Stimulated activated CD4-positive, alpha-beta T cell treated with anti-CD3 and anti-CD28 coated beads, Interleukin-2, amount 100 ng/mL, for 4 hours (primary cell): Measurements from ENCODE around the gene ACTMAP.
"Not testable (repeated sequence)": the region's sequence is repeated elsewhere in the genome, so short reads cannot be mapped to it uniquely, and the experiment has no call there.

Source experiments
- DNase-seq: peaks from one replicate; pipeline ENCODE4 v3.0.0-alpha.2; 2020; ENCODE audit warnings: low read depth

Gene ACTMAP

DNA sequence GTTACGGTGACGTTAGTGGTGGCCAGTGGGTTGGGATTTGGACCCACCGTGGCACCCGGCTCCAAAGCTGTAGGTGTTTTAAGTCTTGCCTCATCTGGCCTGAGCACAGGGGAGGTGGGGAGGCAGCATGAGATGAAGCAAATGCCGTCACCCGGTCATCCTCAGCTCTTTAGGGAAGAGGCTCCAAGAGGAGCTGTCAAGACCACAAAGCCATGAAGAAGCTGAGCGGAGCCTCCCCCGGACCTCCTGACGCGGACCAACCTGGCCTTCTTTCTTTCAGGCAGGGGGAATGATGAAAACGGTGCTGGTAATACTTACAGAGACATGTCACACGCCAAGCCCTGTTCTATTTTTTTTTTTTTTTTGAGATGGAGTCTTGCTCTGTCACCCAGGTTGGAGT is 7.4 kb downstream of the ACTMAP start:
- DNase-seq: no peak

DNA sequence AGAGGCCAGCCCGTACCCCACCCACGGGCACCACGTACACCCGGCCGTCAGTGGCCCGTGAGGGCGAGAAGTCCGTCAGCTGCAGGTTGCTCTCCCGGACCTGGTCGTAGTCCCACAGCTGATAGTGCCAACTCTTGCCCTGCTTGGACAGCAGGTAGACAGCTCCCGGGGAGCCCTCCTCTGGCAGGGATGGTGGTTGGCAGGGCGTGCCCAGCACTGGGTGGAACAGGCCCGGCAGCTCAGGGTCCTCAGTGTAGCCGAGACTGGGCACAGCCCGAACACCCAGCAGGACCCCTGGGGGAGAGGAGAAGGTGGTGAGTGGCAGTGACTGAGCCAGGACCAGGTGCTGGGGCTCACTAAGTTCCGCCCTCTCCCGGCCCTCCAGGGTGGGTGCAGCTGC is 7.8 kb downstream of the ACTMAP start:
- no peak for DNase-seq

DNA sequence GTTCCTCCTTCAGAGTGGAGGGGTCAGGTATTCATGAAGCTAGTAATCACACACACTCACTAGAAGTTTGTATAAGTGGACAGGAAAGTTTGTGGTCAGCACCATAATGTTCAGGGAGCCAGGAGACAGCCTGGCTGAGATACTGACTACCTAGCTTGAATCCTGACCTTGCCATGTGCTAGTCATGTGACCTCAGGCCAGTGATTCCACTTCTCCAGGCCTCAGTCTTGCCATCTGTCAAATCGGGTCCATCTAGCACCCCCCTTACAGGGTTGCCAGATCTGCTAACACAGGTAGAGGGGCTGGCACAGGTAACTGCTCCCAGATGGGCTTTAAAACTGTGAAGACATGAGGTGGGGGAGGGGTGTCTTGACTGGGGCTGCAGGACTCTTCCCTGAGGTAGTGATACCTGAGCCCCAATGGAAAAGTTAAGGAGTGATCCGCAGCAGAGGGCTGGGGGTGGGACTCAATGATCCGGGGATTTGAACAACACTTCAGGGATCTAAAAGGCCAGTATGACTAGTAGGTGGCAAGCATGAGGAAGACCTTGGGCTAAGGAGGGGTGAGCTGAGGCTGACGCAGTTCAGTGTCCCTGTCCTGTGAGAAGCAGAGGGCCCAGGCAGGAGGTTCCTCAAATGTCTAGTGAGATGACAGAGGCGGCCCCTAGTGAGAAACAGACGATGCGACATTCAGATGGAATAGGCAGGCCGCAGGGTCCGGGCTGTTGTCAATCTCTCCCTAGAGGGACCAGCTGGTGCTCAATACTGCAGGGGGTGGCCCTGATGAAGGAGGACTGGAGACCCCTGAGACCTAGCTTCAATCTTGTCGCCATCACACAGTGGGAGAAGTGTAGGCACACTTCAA is 8.5 kb downstream of the ACTMAP start:
- DNase-seq: no peak

- no peak for DNase-seq
Observed at GRCh38 chr19:40740747-40741146, 9.5 kb downstream of the ACTMAP start.

DNA sequence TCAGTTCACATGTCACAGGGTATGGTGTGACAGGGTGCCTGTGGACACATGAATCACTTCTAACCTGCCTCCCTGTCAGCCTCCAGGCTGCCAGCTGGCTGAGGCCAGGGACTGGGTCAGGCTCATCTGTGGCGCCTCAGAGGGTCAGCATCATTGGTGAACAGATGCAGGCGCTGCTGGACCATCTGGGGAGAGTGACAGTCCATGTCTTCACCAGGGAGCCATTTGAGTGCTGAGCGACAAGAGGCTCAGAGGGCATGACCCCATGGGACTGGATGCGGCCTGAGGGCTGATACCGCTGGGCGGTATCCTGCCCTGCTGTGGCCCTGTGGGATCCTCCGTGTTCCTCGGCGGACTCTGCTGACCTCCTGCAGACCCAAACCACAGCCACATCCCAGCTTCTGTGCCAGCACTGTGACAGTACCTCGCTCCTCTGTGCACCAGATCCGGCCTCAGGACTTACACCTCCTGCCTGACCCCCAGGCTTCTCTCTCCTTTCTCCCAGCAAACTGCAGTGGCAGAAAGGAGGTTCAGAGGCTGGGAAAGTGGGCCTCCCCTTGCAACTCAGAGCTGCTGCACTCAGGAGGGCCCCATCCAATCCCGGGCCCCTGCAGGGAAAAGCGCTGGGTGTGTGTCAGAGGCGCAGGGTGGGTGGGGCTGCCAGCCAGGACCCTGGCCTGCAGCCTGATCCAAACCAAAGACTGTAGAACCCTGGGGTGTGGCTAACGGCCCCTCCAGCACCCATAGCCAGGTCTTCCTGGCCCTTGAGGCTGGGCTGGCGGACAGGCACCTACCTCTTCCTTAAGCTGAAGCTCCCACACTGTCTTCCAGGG is 10.2 kb downstream of the ACTMAP start:
- no peak for DNase-seq

- DNase-seq: no peak
Observed at GRCh38 chr19:40739030-40739839, 11.0 kb downstream of the ACTMAP start.

DNA sequence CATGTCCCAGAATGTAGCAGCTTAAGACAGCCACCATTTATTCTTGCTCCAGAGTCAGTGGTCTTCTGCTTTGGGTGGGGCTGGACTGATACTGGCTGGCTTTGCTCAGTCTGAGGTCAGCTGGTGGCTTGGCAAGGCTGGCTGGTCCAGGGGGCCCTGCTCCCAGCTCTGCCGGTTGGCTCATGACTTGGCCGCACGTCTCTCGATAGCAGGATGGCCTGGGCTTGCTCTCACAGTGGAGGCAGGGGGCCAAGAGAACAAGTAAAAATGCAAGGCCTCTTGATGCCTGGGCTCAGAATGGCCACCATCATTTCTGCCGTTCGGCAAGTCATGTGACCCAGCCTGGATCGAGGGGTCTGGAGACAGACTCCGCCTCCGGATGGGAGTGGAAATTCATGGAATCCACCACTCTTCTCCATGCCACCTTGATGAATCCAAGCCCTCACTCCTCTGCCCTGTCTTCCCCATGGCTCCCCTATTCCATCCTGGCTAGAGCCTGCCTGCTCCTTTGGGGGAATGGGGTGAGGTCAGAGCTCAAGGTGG is 13.1 kb downstream of the ACTMAP start:
- DNase-seq: no peak

DNA sequence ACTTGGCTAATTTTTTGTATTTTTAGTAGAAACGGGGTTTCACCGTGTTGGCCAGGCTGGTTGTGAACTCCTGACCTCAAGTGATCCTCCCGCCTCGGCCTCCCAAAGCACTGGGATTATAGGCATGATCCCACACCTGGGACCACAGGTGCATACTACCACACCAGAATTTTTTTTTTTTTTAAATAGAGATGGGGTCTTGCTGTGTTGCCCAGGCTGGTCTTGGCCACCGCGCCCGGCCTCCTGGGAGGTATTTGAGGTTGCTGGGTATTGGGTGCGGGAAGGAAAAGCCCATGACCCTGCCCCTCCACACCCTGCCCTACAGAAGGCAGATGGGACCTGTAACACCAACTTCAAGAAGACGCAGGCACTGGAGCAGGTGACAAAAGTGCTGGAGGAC is 13.6 kb downstream of the ACTMAP start:
- DNase-seq: no peak

DNA sequence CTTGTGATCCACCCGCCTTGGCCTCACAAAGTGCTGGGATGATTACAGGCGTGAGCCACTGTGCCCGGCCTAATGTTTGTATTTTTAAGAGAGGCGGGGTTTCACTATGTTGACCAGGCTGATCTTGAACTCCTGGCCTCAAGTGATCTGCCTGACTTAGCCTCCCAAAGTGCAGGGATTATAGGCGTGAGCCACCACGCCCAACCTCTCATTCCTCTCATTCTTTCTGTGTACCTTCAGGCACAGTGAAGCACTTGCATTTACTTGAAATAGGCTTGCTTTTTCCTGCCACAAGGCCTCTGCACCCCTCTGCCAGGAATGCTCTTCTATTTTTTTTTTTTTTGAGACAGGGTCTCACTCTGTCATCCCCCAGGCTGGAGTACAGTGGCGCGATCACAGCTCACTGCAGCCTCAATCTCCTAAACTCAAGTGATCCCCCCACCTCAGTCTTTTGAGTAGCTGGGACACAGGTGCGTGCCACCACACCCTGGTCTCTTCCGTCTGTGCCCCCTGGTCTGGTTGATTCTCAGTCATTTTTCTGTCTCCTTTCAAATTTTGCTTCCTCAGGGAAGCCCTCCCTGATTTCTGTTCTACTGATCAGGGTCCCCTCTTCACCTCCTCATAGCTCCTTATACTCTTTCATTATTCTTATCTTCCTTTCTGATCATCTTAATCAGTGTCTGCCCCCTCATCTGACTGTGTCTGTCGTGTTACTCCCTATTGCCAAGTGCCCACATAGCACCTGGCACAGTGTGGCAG is 15.1 kb downstream of the ACTMAP start:
- DNase-seq: no peak

- DNase-seq: no peak
Observed at GRCh38 chr19:40733149-40733548, 17.1 kb downstream of the ACTMAP start.

DNA sequence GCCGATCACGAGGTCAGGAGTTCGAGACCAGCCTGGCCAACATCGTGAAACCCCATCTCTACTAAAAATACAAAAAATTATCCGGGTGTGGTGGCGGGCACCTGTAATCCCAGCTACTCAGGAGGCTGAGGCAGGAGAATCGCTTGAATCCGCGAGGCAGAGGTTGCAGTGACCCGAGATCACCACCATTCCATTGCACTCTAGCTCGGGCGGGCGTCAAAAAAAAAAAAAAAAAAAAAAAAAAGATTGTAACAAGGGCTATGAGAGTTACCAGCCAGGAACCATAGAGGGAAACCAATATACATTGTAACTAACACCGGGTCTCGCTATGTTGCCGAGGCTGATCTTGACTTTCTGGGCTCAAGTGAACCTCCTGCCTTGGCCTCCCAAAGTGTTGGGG is 18.0 kb downstream of the ACTMAP start:
- DNase-seq: not testable (repeated sequence)

GRCh38 chr19:40730065-40730464 is 20.2 kb downstream of the ACTMAP start:
- DNase-seq: not testable (repeated sequence)

- no peak for DNase-seq
Observed at GRCh38 chr19:40726279-40726678, 24.0 kb downstream of the ACTMAP start.

GRCh38 chr19:40724855-40725254 is 25.4 kb downstream of the ACTMAP start:
- DNase-seq: no peak

DNA sequence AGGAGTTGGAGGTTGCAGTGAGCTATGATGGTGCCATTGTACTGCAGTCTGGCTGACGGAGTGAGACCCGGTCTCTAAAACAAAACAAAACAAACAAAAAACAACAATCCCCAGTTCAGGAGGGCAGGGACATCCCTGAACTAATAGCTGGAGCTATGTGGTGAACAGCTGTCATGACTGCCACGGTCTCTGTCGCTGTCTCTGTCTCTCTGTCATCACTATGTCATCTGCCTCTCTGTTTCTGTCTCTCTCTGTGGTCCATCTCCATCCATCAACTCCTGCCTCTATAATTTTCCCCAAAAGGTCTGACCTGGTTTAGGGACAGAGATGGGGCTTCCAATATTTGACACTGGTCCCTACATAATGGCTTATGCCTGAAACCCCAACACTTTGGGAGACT is 26.0 kb downstream of the ACTMAP start:
- DNase-seq: no peak

- no peak for DNase-seq
Observed at GRCh38 chr19:40723661-40724254, 26.5 kb downstream of the ACTMAP start.

GRCh38 chr19:40721936-40722661 is 28.2 kb downstream of the ACTMAP start:
- no peak for DNase-seq

- DNase-seq: no peak
Observed at GRCh38 chr19:40721140-40721486, 29.2 kb downstream of the ACTMAP start.

- DNase-seq: no peak
Observed at GRCh38 chr19:40719414-40719894, 30.8 kb downstream of the ACTMAP start.

GRCh38 chr19:40718774-40719391 is 31.4 kb downstream of the ACTMAP start:
- DNase-seq: no peak
